ENCODE measurements around the gene KCNJ3.

KCNJ3 gene

DNA sequence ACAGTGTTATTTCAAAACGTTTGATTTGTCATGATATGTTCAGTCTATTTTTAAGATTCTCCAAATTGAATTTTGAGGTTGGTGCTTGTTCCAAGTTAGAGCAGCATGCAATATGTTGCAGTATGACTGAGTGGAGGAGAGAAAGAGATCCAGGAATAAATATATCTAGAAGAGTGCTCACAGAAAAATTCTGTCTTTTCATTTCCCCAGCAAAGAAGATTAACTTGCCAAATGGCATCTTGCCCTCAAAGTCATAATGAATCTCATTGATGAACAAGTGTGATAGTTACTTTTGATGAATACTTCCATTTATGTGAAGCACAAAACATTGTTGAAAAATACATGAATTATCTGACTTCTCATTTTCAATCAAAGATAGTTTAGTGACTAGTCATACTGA is 95.9 kb downstream of the KCNJ3 start:
- H3K4me3 ChIP-seq = no peak overlapping the region
- H3K9ac ChIP-seq (ENCODE audit: insufficient read length) = no peak overlapping the region
- H3K36me3 ChIP-seq (ENCODE audit: insufficient read depth, low read length) = no peaks in the 10 kb centered on the region
- DNase-seq (ENCODE audit: low read depth, low spot score) = no peak
- TF ChIP-seq POLR2AphosphoS5 (IDR thresholded peaks at IDR 0.05; ENCODE audit: borderline replicate concordance, low read depth, low read length) = no peak
- no peak for TF ChIP-seq EZH2 (IDR thresholded peaks at IDR 0.05)
- TF ChIP-seq FOXP2 (optimal IDR thresholded peaks at IDR 0.05; ENCODE audit: control extremely low read depth, extremely low read length, insufficient read depth) = no peak
- H3K9me3 ChIP-seq (ENCODE audit: low read depth, low read length) = no peaks in the 10 kb centered on the region
- H3K27ac ChIP-seq = no peak overlapping the region

DNA sequence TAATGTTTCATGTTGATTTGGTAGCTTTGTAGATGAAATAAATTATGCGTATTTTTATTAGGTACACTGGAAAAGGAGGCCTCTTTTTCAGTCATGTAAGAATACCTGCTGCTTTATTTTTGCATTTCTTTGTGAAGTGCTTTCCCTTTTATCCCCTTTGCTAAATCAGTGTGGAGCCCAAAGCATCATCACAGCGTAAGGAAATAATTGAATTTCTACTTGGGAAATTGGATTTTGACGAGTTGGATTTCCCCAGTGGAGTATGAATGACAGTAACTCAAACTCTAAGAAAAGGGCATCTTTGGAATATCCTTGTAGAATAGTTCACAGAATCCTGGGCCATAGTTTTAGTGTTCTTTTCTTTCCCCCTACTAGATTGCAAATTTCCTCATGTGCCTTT is 97.2 kb downstream of the KCNJ3 start:
- no peaks in the 10 kb centered on the region for H3K9me3 ChIP-seq (ENCODE audit: low read depth, low read length)
- no peaks in the 10 kb centered on the region for H3K36me3 ChIP-seq (ENCODE audit: insufficient read depth, low read length)
- H3K4me3 ChIP-seq = no peak overlapping the region
- no peak overlapping the region for H3K27ac ChIP-seq
- H3K9ac ChIP-seq (ENCODE audit: insufficient read length) = no peak overlapping the region
- no peak for DNase-seq (ENCODE audit: low read depth, low spot score)
- TF ChIP-seq POLR2AphosphoS5 (IDR thresholded peaks at IDR 0.05; ENCODE audit: borderline replicate concordance, low read depth, low read length) (no peak), EZH2 (IDR thresholded peaks at IDR 0.05) (no peak), FOXP2 (optimal IDR thresholded peaks at IDR 0.05; ENCODE audit: control extremely low read depth, extremely low read length, insufficient read depth) (no peak)

DNA sequence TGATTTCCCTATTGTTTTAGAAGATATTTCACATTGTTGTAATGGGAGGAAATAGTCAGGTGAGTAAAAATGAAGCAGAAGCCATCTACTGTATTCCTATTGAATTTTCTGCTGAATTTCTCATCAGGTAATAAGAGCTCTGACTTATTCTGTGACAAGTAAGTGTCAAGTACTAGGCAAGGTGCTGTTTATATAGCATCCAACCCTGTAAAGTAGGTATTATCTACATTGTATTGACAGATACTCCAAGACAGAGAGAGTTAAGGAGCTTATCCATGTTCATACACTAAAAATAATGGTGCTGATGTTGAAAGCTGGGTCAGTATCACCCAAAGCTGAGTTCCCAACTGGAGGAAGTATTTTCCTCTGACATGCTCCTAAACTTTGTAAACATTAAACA is 106.0 kb downstream of the KCNJ3 start:
- DNase-seq (ENCODE audit: low read depth, low spot score) = no peak
- H3K9me3 ChIP-seq (ENCODE audit: low read depth, low read length) = no peaks in the 10 kb centered on the region
- H3K27ac ChIP-seq = no peak overlapping the region
- no peaks in the 10 kb centered on the region for H3K36me3 ChIP-seq (ENCODE audit: insufficient read depth, low read length)
- H3K9ac ChIP-seq (ENCODE audit: insufficient read length) = no peak overlapping the region
- H3K4me3 ChIP-seq = no peak overlapping the region
- no peak for TF ChIP-seq FOXP2 (optimal IDR thresholded peaks at IDR 0.05; ENCODE audit: control extremely low read depth, extremely low read length, insufficient read depth)

DNA sequence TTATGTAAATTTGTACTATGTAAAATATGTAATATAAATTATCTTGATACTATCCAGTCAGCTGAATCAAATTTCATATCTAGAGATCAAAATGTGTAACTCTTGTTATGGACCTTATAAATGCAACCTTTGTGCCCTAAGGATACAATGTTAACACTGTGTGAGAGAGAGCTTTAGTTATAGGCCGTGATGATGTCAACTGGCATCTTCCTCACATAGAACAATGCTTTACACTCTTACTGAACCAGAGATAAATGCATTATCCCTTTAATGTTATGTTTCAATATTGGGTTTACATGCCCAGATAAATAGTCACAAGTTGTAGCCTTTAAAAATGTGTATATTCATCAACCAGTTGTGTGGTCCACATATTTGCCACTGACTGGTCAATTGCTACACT is 115.1 kb downstream of the KCNJ3 start:
- DNase-seq (ENCODE audit: low read depth, low spot score) = no peak
- H3K27ac ChIP-seq = no peak overlapping the region
- TF ChIP-seq POLR2AphosphoS5 (IDR thresholded peaks at IDR 0.05; ENCODE audit: borderline replicate concordance, low read depth, low read length) = no peak
- TF ChIP-seq FOXP2 (optimal IDR thresholded peaks at IDR 0.05; ENCODE audit: control extremely low read depth, extremely low read length, insufficient read depth) = no peak
- no peak for TF ChIP-seq EZH2 (IDR thresholded peaks at IDR 0.05)
- H3K9ac ChIP-seq (ENCODE audit: insufficient read length) = no peak overlapping the region
- H3K9me3 ChIP-seq (ENCODE audit: low read depth, low read length) = no peaks in the 10 kb centered on the region
- no peak overlapping the region for H3K4me3 ChIP-seq
- no peaks in the 10 kb centered on the region for H3K36me3 ChIP-seq (ENCODE audit: insufficient read depth, low read length)

DNA sequence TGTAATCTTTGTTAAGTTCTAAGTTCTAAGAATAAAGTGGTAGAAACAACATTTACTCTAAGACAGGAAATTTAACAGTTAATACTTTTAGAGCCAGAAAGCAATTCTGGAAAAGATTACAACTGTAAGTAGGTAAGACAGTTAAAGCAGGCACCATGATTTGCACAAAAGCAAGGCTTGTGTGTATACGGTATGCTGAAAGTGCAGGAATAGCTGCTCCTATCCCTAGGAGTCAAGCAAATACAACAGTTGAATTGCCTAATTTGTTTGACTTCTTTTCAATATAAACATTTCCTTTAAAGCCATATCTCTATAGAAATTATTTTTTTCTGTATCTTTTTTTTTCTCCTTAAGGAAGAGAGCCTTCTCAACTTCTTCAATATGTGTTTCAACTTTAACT is 116.4 kb downstream of the KCNJ3 start:
- no peak overlapping the region for H3K27ac ChIP-seq
- TF ChIP-seq FOXP2 (optimal IDR thresholded peaks at IDR 0.05; ENCODE audit: control extremely low read depth, extremely low read length, insufficient read depth) (no peak), EZH2 (IDR thresholded peaks at IDR 0.05) (no peak), POLR2AphosphoS5 (IDR thresholded peaks at IDR 0.05; ENCODE audit: borderline replicate concordance, low read depth, low read length) (no peak)

DNA sequence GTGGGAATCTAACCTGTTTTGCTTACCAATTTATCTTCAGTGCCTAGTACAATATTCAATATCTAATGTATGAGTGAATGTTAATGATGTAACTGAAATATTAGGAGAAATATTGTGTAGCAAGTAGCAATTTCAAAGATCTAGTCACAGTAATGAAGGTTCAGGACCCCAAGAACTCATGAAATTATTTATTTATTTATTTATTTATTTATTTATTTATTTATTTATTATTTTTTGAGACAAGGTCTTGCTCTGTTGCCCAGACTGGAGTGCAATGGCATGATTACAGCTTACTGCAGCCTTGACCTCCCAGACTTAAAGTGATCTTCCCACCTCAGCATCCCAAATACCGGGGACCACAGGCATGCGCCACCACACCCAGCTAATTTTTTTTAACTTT is 126.9 kb downstream of the KCNJ3 start:
- DNase-seq (ENCODE audit: low read depth, low spot score) = no peak
- H3K9ac ChIP-seq (ENCODE audit: insufficient read length) = no peak overlapping the region
- TF ChIP-seq FOXP2 (optimal IDR thresholded peaks at IDR 0.05; ENCODE audit: control extremely low read depth, extremely low read length, insufficient read depth) (no peak), EZH2 (IDR thresholded peaks at IDR 0.05) (no peak), POLR2AphosphoS5 (IDR thresholded peaks at IDR 0.05; ENCODE audit: borderline replicate concordance, low read depth, low read length) (no peak)
- no peaks in the 10 kb centered on the region for H3K9me3 ChIP-seq (ENCODE audit: low read depth, low read length)
- H3K36me3 ChIP-seq (ENCODE audit: insufficient read depth, low read length) = no peaks in the 10 kb centered on the region
- no peak overlapping the region for H3K4me3 ChIP-seq
- no peak overlapping the region for H3K27ac ChIP-seq

More for the DNA sequence above, 116.4 kb downstream of the KCNJ3 start:
- Histone ChIP-seq H3K4me3 (no peak overlapping the region), H3K9ac (ENCODE audit: insufficient read length) (no peak overlapping the region), H3K9me3 (ENCODE audit: low read depth, low read length) (no peaks in the 10 kb centered on the region), H3K36me3 (ENCODE audit: insufficient read depth, low read length) (no peaks in the 10 kb centered on the region)
- DNase-seq (ENCODE audit: low read depth, low spot score) = no peak

DNA sequence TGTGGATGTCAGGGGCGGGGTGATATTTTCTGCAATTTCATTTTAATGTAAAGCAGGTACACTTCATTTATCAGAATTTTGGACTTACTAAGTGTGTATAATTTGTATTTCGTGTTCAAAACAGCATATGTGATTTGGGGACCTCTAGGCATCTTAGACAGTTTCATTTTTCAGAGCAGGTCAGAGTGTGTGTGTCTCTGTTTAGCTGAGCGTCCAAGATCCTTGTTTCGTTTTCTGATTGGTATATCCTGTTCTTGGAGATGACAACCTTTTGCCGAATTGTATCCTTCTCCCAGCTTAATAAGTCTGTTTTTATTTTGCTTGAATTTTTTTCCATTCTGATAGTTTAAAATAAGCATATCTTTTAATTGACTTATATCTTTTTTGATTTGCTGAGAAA is 128.3 kb downstream of the KCNJ3 start:
- Histone ChIP-seq H3K4me3 (no peak overlapping the region), H3K36me3 (ENCODE audit: insufficient read depth, low read length) (no peaks in the 10 kb centered on the region), H3K9ac (ENCODE audit: insufficient read length) (no peak overlapping the region), H3K9me3 (ENCODE audit: low read depth, low read length) (no peaks in the 10 kb centered on the region), H3K27ac (no peak overlapping the region)
- no peak for DNase-seq (ENCODE audit: low read depth, low spot score)
- no peak for TF ChIP-seq POLR2AphosphoS5 (IDR thresholded peaks at IDR 0.05; ENCODE audit: borderline replicate concordance, low read depth, low read length)
- no peak for TF ChIP-seq EZH2 (IDR thresholded peaks at IDR 0.05)

DNA sequence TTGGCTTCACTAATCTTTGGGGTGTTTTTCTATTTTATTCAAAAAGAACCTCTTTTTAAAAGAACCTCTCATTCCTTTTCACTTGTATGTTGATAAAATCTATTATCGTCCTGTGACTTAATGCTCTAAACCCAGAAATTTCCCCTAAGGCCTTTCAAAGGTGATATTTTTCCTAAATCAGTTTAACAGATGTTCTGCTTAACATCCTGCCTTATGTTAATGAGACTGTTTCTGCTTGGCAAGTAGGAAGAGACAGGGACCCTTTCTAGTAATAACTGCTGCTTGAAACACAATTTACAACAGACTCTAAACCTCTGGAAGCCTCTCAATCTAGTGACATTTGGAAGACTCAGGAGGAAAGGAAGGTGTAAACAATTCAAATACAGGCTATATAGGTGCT is 128.8 kb downstream of the KCNJ3 start:
- Histone ChIP-seq H3K9me3 (ENCODE audit: low read depth, low read length) (no peaks in the 10 kb centered on the region), H3K36me3 (ENCODE audit: insufficient read depth, low read length) (no peaks in the 10 kb centered on the region), H3K27ac (no peak overlapping the region), H3K9ac (ENCODE audit: insufficient read length) (no peak overlapping the region), H3K4me3 (no peak overlapping the region)
- TF ChIP-seq EZH2 (IDR thresholded peaks at IDR 0.05) (no peak), FOXP2 (optimal IDR thresholded peaks at IDR 0.05; ENCODE audit: control extremely low read depth, extremely low read length, insufficient read depth) (no peak), POLR2AphosphoS5 (IDR thresholded peaks at IDR 0.05; ENCODE audit: borderline replicate concordance, low read depth, low read length) (no peak)
- DNase-seq (ENCODE audit: low read depth, low spot score) = no peak

DNA sequence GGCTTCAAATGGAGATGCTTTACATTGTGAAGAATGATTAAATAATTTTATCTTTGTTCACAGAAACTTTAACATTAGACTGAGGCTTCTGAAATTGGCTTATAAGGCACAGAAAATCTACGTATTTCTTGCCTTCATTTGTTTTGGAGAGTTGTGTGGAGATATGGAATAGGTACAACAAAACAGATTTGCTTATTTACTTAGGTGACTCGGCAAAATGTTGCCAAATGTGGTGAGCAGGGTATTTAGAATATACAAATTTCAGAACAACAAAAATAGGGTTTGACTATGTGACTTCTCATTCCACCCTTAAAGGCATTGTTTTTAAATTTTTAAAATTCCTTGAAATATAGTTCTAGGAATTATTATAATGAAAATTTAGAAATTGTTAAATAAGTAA is 134.2 kb downstream of the KCNJ3 start:
- Histone ChIP-seq H3K9ac (ENCODE audit: insufficient read length) (no peak overlapping the region), H3K27ac (no peak overlapping the region), H3K9me3 (ENCODE audit: low read depth, low read length) (no peaks in the 10 kb centered on the region), H3K36me3 (ENCODE audit: insufficient read depth, low read length) (no peaks in the 10 kb centered on the region), H3K4me3 (no peak overlapping the region)
- TF ChIP-seq FOXP2 (optimal IDR thresholded peaks at IDR 0.05; ENCODE audit: control extremely low read depth, extremely low read length, insufficient read depth) (no peak), EZH2 (IDR thresholded peaks at IDR 0.05) (no peak)
- DNase-seq (ENCODE audit: low read depth, low spot score) = no peak

Data from SK-N-MC (cell line).